HS-27A (cell line): ENCODE results near the gene ARPC1B.
"Not testable (repeated sequence)": the region's sequence is repeated elsewhere in the genome, so short reads cannot be mapped to it uniquely, and the experiment has no call there.

ENCODE experiments used
- DNase-seq: peaks from one replicate; pipeline ENCODE4 v3.0.0-alpha.2; 2012; ENCODE audit warnings: low read depth, missing footprints

The ARPC1B gene

GRCh38 chr7:99409806-99410205, 35.3 kb downstream of the ARPC1B start:
- DNase-seq: no peak

GRCh38 chr7:99410635-99411034, 36.1 kb downstream of the ARPC1B start:
- DNase-seq: no peak

- not testable (repeated sequence) for DNase-seq
Observed at GRCh38 chr7:99415513-99416127, 41.1 kb downstream of the ARPC1B start.

- no peak for DNase-seq
Observed at GRCh38 chr7:99418260-99418659, 43.7 kb downstream of the ARPC1B start.

- DNase-seq: no peak
Observed at GRCh38 chr7:99419323-99420021, 44.9 kb downstream of the ARPC1B start.

- DNase-seq: no peak
Observed at GRCh38 chr7:99420213-99420612, 45.7 kb downstream of the ARPC1B start.

GRCh38 chr7:99420986-99421385, 46.5 kb downstream of the ARPC1B start:
- no peak for DNase-seq

- no peak for DNase-seq
Observed at GRCh38 chr7:99422186-99422585, 47.7 kb downstream of the ARPC1B start.

- DNase-seq: no peak
Observed at GRCh38 chr7:99422625-99423024, 48.1 kb downstream of the ARPC1B start.

- DNase-seq: no peak
Observed at GRCh38 chr7:99424932-99425730, 50.6 kb downstream of the ARPC1B start.

- no peak for DNase-seq
Observed at GRCh38 chr7:99428972-99429566, 54.5 kb downstream of the ARPC1B start.

GRCh38 chr7:99429756-99430155, 55.2 kb downstream of the ARPC1B start:
- no peak for DNase-seq

- not testable (repeated sequence) for DNase-seq
Observed at GRCh38 chr7:99431756-99432540, 57.4 kb downstream of the ARPC1B start.

- no peak for DNase-seq
Observed at GRCh38 chr7:99433158-99433557, 58.6 kb downstream of the ARPC1B start.

GRCh38 chr7:99437946-99438572, 63.5 kb downstream of the ARPC1B start:
- DNase-seq: no peak

- peak; percentile 68 for DNase-seq
Observed at GRCh38 chr7:99438573-99439480, 64.3 kb downstream of the ARPC1B start, which contains the start of the genes CPSF4 and PTCD1. Gene CPSF4, plus strand, starts transcription at chr7:99438943. Its CDS starts 140 bp downstream, at chr7:99439083. Gene PTCD1, minus strand, starts transcription at chr7:99438798. Its CDS starts 3,556 bp downstream, at chr7:99435242.

- no peak for DNase-seq
Observed at GRCh38 chr7:99440195-99440594, 65.7 kb downstream of the ARPC1B start.
